HG03064 (cell line): ENCODE data around the gene ADGRD2.

Experiments used
- ATAC-seq: cut with Tn5 transposase; IDR thresholded peaks from one replicate; pipeline ENCODE4 v1.9.1; 2021; ENCODE audit warnings: low read depth; ENCODE audit not compliant: unreplicated experiment

Gene ADGRD2

DNA sequence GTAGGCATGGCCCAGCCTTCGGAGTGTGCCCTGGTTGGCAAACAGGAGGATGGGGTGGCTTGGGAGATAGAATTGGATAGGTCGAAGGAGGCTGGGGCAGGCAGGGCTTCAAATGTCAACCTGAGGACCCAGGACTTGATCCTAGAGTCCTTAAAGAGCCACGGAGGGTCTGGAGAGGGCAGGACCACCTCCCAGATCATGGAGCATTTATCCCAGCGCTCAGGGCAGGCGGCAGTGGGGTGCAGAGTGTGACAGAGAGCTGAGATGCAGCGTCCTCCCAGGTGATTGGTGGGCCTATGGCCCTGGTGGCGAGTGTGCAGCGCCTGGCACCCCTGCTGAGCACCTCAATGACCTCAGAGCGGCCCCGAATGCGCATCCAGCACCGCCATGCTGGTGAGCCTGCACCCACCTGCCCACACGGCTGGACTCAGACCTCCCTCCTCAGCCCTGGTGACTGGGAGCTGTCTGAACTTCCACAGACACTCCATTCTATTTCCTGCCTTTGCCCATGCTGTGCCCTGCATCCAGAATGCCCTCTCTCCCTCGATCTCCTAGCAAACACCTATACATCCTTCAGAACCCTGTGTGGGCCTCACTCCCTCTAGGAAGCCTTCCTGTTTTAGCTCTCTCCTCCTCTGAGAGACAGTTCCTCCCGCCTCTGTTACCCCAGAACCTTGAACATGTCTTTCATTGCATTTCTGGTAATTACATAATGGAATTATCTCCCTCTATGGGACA, 6.3 kb downstream of the ADGRD2 start:
- ATAC-seq, result no peak

DNA sequence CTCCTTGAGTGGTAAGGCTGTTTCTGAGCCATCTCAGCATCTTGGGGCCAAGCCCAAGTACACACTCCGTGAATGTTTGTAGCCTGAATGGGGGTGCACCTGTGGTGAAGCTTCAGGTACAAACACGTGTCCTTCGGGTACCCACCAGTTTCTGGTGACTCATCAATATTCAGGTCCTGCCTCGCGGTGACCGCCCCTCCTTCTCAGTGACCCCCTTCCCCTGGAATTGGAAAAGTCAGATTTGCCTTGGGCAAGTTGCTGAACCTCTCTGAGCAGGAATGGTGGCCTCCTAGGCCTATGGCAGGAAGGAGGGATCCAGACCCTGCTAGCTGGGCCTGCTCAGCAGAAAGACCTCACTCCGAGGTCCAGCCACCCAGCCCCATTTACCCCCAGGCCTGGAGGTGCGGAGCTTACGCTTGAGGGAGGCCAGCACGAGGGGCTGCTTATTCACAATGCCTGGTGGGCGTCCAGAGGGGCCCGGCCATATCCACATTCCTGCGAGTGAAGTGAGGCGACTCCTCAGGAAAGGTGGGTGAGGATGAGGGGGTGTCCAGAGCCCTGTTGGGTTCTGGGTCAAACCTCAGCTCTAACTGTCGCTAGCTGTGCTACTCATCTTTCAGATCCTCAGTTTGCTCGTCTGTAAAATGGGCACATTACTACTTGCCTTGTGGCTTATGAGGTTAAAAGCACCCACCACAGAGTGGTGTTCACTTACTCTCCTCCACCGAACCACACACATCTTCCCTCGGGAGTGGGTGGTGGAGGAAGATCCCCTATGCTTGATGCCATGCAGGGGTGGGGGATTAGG, 7.0 kb downstream of the ADGRD2 start:
- no peak for ATAC-seq

DNA sequence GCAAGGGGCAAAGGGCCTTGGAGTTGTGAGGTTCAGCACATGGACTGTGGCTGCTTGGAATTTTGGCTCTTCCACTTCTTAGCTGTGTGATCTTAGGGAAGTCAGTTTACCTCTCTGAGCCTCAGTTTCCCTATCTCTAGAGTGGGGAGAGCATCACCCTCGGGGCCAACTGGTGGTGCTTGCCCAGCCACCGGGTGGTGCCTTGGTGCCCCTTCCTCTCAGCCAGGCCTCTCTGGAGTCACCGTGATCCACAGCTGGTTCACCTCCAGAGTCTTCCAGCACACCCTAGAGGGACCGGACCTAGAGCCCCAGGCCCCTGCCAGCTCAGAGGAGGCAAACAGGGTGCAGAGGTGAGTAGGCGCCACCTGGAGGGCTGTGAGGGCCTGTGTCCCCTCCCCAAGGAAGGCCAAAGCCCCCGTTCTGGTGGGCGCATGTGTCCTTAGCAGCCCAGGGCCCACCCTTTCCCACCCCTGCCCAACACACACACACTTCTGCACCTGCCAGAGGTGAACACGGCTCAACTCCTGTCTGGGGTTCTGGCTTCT, 7.7 kb downstream of the ADGRD2 start:
- ATAC-seq, result no peak

DNA sequence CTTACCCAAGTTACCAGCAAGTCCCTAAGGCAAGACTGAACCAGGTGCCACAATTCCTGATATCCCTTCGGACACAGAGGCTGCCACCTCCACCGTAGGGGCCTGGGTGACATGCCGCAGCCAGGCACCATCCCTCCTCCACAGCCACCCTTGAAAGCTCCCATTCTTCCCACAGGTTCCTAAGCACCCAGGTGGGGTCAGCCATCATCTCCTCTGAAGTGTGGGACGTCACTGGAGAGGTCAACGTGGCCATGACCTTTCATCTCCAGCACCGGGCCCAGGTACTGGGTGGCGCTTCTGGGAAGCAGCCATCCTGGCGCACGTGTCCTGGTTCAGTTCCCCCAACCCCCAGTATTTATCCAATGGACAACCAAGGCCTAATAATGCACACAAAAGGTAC, 8.2 kb downstream of the ADGRD2 start:
- no peak for ATAC-seq

DNA sequence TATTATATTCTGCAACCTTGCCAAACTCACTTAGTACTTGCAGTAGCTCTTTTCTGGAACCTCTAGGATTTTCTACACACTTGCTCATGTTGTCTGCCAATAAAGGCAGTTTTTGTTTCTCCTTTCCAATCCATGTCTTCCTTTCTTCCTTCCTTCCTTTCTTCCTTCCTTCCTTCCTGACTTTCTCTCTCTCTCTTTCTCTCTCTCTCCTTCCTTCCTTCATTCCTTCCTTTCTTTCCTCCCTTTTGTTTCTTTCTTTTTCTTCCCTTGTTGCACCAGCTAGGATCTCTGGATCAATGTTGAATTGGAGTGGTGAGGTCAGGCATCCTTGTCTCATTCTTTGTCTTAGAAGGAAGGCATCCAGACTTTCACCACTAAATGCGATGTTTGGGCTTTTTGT, 12.5 kb downstream of the ADGRD2 start:
- no peak for ATAC-seq

DNA sequence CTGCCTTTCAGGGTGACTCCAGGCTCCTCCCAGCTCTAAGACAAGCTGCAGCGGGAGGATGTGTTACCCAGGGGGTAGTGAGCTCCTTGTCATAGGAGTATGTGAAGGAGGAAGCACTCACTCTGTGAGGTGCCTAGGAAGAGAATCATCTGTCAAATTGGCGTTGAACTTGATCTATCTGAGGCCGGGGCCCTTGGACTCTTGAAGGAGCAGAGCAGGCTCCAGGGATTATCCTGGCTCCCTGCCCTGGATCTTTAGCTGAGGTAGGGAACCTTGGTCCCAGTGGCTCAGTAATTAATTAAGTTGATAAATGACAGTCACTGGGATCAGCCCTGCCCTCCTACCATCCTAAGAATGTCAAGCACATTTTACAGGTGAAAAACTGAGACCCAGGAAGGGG, 15.5 kb downstream of the ADGRD2 start:
- no peak for ATAC-seq

DNA sequence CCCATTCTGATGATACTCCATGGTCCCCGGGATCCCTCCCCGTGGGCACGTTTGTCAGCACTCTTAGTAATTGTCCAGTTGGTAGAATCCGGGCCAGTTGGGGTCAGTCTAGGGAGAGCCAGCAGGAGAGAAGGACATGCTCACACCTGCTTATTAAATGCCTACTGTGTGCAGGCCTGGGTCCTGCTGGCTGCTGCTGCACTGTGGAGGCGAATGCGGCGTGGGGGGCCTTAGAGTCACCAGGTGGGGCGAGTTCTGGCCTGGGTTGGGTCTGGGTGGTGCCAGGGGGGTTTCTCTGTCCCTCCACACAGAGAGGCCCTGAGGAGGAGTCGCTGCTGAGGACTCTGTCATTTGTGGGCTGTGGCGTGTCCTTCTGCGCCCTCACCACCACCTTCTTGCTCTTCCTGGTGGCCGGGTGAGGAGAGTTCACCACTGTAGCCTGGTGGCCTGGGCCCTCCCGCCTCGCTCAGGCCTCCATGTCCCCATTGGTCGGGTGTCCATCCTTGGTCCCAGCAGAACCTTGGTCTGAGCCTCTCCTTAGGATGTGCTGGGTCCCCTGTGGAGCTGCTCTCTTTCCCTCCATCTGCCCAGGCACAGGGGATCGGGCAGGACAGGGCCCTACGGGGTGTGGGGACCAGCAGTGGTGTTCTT, 17.3 kb downstream of the ADGRD2 start:
- no peak for ATAC-seq

DNA sequence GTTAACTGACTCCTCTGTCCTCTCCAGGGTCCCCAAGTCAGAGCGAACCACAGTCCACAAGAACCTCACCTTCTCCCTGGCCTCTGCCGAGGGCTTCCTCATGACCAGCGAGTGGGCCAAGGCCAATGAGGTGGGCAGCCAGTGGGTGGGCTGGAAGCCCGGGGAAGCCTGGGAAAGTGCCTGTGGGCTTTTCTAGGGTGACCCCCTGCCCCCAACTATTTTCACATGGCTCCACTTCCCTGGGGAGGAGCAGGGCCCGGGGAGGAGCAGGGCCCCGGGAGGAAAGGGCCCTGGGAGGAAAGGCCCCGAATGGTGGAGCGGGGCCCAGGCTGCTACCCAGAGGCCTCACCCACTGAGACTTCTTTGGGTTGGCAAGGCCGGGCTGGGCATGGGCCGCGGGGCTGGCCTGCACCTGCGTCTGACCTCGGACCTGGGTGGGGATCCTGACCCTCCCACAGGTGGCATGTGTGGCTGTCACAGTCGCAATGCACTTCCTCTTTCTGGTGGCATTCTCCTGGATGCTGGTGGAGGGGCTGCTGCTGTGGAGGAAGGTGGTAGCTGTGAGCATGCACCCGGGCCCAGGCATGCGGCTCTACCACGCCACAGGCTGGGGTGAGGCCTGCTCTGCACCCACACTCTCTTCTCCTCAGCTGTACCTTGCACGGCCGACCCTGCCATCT, 17.9 kb downstream of the ADGRD2 start:
- no peak for ATAC-seq

DNA sequence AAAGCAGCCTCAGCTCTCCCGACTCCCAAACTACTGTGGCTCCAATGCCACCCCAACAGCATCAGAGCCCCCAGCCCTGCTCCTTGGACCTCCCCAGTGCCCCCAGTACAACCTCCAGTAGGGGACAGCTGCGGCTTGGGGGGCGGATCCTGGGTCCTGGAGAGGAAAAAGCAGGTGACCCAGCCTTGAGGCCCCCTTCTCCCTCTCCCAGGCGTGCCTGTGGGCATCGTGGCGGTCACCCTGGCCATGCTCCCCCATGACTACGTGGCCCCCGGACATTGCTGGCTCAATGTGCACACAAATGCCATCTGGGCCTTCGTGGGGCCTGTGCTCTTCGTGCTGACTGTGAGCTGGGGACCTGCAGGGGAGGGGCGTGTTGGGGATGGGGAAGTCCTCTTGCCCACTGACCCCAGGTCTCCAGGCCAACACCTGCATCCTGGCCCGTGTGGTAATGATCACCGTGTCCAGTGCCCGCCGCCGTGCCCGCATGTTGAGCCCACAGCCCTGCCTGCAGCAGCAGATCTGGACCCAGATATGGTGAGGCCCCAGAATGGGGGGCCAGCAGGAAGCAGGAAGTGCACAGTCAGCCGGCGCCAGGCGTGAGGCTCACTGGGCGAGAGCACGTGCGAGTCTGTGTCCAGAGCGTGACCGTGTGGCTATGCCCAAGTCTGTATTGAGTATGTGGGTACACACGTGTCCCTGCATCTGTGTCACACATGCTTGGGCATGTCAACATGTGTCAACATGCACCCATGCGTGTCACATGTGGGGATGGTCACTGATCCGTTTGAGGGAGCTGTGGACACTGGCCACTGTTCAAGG, 19.0 kb downstream of the ADGRD2 start:
- ATAC-seq, result no peak

DNA sequence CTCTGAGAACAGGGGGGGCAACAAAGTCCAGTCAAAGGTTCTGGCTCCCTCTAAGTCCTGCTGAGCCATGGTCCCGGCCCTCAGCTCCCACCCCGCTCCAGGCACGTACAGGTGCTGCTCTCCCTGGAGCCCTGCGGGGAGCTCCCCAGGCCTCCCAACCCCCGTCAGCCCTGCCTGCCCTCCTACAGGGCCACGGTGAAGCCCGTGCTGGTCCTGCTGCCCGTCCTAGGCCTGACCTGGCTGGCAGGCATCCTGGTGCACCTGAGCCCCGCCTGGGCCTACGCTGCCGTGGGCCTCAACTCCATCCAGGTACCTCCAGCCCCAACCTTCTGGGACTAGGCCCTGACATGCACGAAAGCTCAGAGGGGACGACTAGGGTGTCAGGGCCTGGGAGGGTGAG, 20.1 kb downstream of the ADGRD2 start:
- ATAC-seq, result no peak

DNA sequence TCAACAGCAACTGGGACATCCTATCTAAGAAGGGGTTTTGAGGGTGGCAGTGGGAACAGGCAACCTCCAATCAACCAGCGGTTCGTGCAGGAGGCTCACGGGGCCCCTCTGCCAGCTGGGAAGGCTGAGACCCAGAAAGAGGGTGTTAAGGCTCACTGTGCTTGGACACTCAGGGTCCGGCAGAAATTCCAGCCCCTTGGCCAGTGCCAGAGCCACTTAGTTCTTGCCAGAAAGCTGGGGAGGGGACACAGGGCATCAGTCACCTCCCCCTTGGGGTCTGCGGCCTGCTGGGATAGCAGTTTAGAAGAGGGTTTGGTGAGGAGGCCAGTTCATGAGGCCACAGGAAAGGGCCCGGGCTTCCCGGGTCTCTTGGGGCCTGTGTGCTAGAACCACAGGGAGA, 20.5 kb downstream of the ADGRD2 start:
- no peak for ATAC-seq

DNA sequence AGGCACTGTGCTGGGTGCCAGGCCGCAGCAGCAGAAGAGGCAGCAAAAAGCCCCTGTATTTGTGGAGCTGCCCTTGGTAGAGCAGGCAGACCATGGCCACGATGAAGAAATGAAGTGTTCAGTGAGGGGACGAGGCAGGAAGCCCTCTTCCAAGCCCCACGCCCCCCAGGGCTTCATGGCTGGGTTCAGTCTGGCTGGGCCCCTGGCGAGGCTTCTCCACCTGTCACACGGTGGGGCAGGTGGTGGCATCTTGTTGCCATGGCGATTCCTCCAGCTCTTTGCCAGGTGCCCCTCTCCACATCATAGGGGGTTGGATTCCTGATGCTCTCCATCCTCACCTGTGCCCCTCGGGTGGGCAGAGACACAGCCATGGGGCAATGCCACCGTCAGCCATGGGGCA, 21.5 kb downstream of the ADGRD2 start:
- ATAC-seq, result no peak

DNA sequence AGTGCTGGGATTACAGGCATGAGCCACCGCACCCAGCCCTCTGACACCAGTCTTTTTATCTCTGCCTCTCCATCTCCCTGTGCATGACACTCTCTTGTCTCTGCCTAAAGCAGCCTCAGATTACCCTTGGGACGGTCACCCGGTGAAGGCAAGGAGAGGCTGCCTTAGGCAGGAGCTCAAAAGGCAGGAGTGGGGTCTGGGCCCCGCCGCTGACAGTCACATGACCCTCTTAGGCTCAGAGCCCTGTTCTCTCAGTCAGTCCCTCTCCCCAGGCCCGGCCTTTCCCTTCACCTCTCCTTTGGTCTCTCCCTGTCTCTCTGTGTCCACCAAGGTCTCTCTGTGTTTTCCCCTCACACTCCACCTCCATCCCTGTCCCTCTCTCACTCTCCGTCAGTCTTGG, 22.5 kb downstream of the ADGRD2 start:
- no peak for ATAC-seq

DNA sequence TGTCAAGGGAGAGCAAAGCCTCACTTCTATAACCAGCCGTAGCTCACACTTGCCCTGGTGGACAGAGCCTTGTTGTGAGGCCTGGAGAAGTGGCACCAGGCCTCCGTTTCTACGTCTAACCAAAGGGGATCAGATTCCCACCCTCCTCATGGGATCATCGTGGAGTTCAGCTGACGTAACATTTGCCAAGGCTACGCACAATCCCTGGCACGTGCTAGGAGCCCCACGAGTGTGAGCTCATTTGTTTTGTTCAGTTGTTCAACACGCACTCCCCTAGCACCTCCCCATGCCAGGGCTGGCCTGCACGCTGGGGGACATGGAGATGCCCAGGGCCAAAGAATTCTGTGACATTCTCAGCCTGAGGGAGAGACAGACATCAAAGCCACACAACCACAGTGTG, 23.1 kb downstream of the ADGRD2 start:
- ATAC-seq, result no peak

DNA sequence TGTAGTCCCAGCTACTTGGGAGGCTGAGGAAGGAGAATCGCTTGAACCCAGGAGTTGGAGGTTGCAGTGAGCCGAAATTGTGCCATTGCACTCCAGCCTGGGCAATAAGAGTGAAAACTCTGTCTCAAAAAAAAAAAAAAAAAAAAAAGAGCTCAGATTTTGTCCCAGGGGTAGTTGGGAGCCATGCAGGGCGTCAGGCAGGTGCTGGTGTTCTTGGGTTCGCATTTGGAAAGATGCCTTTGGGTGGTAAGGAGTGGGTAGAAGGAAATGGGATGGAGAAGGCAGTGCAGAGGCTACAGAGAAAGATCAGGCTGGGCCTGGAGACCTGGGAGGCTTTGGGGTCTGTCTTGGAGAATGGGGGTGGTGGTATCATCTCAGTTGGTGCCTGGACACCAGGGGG, 23.9 kb downstream of the ADGRD2 start:
- no peak for ATAC-seq

DNA sequence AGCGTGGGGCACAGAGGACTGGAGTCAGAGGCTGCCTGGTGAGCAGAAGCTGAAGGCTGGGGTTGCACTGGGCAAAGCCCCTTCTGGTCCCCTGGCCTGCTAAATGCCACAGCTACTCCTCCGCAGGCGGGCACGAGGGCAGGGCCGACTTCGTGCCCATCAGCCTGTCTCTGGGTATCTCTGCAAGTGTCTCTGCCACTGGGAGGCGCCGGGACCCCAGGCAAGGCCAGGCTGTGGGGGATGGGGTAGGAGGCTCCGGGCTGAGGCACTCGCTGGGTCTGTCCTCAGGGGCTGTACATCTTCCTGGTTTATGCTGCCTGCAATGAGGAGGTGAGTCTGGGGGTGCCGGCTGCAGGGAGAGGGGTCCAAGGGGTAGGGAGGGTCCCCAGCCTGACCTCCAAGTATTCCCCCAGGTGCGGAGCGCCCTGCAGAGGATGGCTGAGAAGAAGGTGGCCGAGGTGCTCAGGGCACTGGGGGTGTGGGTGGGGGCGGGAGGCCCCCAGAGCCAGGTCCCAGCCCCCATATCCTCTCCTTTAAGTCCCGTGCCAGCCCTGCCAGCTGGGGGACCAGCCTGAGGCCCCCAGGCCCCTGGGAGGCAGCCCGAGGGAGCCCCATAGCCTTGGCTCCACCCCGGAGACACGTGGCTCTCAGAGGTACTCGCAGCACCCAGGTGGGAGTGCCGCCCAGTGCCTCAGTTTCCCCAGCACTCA, 25.1 kb downstream of the ADGRD2 start:
- ATAC-seq, result no peak

DNA sequence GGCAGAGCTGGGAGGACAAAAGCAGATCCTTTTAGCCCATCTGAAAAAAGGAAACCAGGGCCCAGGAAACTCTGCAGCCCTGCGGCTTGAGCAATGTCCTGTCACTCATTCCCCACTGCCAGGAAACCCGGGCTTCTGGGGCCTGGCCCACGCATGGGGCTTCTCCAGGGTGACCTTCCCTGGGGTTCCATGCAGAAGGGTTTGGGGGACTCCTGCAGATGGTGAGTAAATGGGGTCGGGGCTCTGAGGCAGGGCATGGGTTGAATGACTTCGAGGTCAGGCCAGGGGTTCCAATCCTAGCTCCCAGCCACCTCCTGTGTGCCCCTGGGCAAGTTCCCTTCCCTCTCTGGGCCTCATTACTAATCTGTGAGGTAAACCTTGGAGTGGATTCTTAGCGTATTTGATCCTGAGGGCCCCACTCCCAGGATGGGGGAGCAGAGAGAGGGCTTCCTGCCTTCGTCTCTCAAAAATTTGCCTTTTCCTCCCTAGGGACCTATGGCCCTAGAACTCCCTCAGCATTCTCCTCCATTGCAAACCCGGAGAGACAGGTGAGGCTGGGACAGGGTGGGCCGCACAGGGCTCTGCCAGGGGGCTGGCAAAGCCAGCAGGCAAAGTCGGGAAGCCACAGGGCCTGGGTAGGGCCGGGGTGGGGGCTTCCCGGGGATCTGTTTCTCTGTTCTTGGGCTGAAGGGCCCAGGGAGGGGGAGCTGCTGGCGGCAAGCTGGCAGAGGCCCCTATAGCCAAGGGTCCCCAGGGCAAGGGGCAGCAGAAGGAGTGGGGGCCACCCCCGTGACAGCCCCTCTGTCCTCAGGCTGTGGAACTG, 25.8 kb downstream of the ADGRD2 start:
- ATAC-seq, result no peak

DNA sequence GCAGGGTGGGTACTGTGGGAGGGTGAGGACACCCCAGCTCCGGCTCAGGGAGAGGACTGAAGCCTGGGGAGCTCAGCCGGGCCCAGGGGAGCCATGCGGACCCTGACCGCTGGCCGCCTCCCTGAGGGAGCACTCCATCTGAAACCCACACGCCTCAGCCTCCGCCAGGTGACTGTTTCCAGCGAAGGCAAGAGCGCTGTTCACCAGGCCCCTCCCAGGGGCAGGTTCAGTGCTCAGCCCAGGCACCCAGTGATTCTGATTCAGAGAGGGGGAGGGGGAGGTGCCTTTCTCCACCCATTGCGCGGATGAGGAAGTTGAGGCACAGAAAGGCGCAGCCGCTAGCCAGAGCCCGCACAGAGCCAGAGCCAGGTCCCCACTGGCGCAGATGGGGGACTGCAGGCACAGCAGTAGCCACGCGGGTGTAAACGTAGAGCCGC, 27.0 kb downstream of the ADGRD2 start:
- no peak for ATAC-seq
